GM19467 (cell line): ENCODE results near the gene VPS45.

Experiments
- ATAC-seq: cut with Tn5 transposase; IDR thresholded peaks from one replicate; pipeline ENCODE4 v1.9.1; 2021; ENCODE audit warnings: mild to moderate bottlenecking, moderate library complexity; ENCODE audit not compliant: unreplicated experiment

The VPS45 gene

DNA sequence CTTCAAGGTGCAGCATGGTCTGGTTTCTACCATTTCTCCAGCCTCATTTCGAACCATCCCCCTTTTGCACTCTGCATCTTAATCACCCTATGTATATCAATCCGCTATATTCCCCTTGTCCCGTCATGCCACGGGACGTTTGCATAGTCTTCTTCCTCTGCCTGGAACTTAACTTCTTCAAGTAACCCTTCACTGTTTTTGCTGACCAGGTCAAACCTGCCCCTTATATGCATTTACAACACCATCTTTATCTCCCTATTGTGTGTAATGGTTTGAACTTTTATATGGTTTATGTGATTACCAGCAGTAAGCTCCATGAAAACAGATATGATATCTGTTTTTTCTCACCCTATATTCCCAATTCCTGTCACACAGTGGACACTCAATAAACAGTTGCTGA, 2.3 kb downstream of the VPS45 start:
- no peak for ATAC-seq

DNA sequence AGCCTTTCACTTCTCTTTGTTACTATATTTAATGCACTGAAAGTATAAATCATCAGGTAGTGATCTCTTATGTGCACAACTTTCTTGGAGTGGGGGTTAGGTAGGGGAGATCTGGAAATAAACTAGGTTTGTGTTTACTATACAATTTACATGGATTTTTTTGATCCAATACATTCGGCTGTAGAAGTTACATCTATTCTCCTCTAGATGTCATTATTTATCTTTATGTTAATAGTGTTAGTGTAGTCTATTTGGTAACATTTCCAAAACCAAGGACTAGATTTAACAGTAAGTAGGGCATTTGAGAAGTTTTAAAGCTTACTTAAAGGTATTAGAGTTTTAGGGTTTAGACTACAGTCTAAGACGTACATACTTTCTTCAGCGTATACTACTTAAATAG, 5.4 kb downstream of the VPS45 start:
- ATAC-seq, result no peak

DNA sequence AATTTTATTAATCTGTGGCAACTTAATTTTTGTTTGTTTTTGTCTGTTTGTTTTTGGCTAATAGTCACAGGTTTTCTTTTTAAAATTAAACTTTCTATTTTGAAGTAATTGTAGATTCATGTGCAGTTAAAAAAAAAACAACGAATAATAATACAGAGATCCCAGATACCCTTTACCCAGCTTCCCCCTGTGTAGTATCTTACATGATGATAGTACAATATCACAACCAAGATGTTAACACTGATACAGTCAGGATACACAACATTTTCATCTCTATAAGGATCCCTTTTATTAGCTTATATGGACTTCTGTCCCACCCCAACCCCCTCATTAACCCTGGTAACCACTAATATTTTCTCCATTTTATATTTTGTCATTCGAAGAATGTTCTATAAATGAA, 5.9 kb downstream of the VPS45 start:
- ATAC-seq, result no peak

DNA sequence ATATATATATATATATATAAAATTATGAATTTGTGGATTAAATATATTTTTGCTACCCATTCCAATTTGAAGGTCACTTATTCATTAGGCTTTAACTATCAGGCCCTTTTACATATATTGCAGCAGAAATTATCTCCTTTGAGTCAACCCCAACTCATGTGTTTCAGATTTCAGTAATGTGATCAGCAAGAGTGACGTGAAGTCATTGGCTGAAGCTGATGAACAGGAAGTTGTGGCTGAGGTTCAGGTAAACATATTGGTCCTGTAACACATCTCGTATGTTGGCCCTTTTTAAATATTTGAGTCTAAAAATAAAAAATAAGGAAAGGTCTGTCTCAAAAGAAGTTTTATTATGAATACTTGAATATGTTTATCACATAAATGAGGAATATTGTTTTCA, 8.5 kb downstream of the VPS45 start:
- no peak for ATAC-seq

- ATAC-seq, result no peak
These were observed 9.4 kb downstream of the VPS45 start for GRCh38 chr1:150076985-150077384.

GRCh38 chr1:150080784-150081183, 13.2 kb downstream of the VPS45 start:
- ATAC-seq, result no peak

- no peak for ATAC-seq
These were observed 14.9 kb downstream of the VPS45 start for GRCh38 chr1:150082494-150082893.

- ATAC-seq, result no peak
These were observed 16.3 kb downstream of the VPS45 start for GRCh38 chr1:150083907-150084306.

- ATAC-seq, result no peak
These were observed 17.8 kb downstream of the VPS45 start for GRCh38 chr1:150085406-150085805.

- no peak for ATAC-seq
These were observed 19.8 kb downstream of the VPS45 start for GRCh38 chr1:150087415-150087814.

DNA sequence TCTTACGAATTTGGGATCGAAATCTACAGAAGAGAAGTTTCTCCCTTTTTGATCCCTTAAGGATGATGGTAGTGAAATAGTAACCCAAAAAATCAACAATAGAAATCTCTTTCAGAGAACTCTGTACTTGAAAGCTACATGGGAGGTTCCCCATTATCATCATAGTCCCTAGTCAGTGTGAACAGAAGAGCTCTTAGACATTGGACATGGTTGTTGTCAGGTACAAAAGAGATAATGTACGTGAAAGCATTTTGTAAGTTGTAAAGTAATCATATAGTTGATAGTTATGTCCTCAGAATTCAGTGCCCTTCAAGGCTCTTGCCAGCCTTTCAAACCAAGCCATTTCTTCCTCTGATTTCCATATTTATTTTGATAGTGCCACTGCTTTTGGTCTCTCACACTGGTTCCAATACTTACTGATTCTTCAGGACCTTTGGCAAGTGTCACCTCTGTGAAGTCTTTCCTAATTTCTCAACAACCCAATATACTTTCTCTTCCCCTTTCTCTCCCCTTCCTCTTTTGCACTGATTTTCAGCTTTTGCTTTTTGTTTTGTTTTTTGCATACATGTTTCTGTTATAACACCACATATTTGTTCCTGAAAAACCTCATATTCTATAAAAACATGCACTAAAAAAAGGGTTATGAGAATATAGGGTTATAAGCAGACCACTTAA, 22.4 kb downstream of the VPS45 start:
- no peak for ATAC-seq

DNA sequence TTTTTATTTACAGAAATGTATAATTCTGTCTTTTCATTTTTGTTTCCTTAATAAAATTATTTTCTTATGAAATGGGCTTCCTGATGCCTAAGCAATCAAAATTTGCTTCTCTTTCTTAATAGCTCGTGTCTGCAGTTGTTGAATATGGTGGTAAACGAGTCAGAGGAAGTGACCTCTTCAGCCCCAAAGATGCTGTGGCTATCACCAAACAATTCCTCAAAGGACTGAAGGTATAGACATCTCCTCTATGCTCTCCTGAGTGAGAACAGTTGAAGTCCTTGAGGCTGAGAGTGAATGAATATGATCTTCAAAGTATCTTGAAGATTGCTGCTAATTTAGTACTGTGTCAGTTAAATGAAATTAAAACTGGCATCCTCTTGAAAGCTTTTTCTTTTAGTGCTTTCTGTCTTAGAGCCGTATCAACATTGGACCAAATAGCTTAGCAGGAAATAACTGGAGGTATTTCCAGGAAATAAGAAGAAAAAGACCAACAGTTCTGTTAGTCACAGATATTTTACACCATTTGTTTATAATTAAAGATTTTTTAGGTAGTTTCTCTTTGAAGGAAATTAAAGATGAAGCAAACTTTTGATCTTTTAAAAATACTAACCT, 24.7 kb downstream of the VPS45 start:
- ATAC-seq, result no peak

- ATAC-seq, result no peak
These were observed 26.2 kb downstream of the VPS45 start for GRCh38 chr1:150093805-150094204.

DNA sequence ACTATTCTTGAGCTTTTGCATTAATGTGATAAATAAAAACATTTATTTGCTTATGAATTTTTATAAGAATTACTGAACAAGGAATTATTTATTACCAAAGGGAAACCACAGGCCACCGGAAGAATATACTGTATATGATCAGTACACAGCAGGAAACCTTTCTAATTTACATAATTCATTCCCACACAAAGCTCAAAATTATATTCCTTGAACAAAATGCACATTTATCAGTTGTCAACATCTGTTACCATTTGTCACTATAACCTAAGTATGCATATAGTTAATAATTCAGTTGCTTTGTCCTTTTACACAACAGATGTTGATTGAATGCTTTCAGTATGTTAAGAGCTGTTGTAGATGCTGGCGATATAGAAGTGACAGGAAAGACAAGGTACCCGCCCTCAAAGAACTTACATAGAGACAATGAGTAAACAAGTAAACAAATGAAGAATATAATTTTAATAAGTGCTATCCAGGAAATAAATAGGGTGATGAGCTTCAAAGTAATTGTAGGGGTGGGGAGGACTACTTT, 27.2 kb downstream of the VPS45 start:
- no peak for ATAC-seq

GRCh38 chr1:150102986-150103385, 35.4 kb downstream of the VPS45 start:
- ATAC-seq, result no peak

- ATAC-seq, result no peak
These were observed 38.8 kb downstream of the VPS45 start for GRCh38 chr1:150106341-150106740.

DNA sequence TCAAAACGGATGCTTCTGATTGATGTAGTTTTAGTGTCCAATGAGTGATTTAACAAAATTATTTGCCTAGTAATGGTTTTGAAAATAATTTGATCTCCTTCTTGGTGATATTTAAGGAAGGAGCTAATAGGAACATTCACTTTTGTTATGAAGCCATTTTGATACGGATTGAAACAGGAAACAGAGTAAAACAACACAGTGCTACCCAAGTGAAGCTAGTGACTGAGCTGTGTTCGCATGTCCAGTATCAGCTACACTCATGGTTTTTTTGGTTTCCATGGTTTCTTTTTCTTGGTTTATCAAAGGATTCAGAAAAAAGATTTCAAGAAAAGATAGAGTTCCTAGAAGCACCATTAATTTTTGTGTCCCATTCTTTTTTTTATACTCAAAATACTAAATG, 42.0 kb downstream of the VPS45 start:
- no peak for ATAC-seq

- ATAC-seq, result no peak
These were observed 42.5 kb downstream of the VPS45 start for GRCh38 chr1:150110116-150110515.

DNA sequence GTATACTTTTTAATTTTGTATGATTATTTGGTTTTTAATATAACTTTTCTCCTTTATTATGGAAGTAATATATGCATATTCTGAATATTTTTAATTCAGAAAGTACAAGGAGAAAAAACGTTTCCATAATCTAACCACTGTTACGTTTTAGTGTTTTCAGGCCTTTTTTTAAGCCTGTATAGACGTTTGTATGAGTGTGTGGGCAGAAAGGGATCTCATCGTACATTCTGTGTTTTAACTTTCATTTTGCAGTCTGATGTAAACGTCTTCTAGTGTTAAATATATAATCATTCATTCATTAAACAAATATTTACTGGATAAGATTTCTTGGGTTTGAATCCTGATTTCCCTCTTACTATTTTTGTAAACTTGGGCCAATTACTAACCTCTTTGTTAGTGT, 44.1 kb downstream of the VPS45 start:
- no peak for ATAC-seq

GRCh38 chr1:150115121-150115520, 47.5 kb downstream of the VPS45 start:
- no peak for ATAC-seq

- no peak for ATAC-seq
These were observed 51.1 kb downstream of the VPS45 start for GRCh38 chr1:150118716-150119115.

- no peak for ATAC-seq
These were observed 53.8 kb downstream of the VPS45 start for GRCh38 chr1:150121236-150121862.
